SIG-M5 (cell line): ENCODE measurements around the gene TMEM167A.
A peak's percentile ranks its signal among the peaks of the same experiment; 100 is the strongest.

Experiments
- DNase-seq: peaks from one replicate; lab custom pipeline; 2025; lab: John Stamatoyannopoulos, UW

Gene TMEM167A

GRCh38 chr5:83035373-83036100 lies 41.7 kb downstream of the TMEM167A start:
- no peak for DNase-seq

- no peak for DNase-seq
Observed at GRCh38 chr5:83034528-83035207, 42.5 kb downstream of the TMEM167A start.

- no peak for DNase-seq
Observed at GRCh38 chr5:83034036-83034435, 43.2 kb downstream of the TMEM167A start.

- no peak for DNase-seq
Observed at GRCh38 chr5:83031381-83031780, 45.8 kb downstream of the TMEM167A start.

GRCh38 chr5:83029912-83030311 lies 47.3 kb downstream of the TMEM167A start:
- no peak for DNase-seq

- peak; percentile 15 for DNase-seq
Observed at GRCh38 chr5:83026930-83027687, 50.1 kb downstream of the TMEM167A start.

GRCh38 chr5:83026516-83026915 lies 50.7 kb downstream of the TMEM167A start:
- DNase-seq = no peak

- DNase-seq = no peak
Observed at GRCh38 chr5:83025690-83026478, 51.3 kb downstream of the TMEM167A start.

GRCh38 chr5:83022334-83022733 lies 54.9 kb downstream of the TMEM167A start:
- no peak for DNase-seq

GRCh38 chr5:83015676-83016075 lies 61.5 kb downstream of the TMEM167A start:
- no peak for DNase-seq

- peak; percentile 82 for DNase-seq
Observed at GRCh38 chr5:83011985-83012384, 65.2 kb downstream of the TMEM167A start.

GRCh38 chr5:83009408-83009807 lies 67.8 kb downstream of the TMEM167A start:
- no peak for DNase-seq

GRCh38 chr5:83007755-83008154 lies 69.4 kb downstream of the TMEM167A start:
- no peak for DNase-seq

- DNase-seq = no peak
Observed at GRCh38 chr5:83006683-83007283, 70.4 kb downstream of the TMEM167A start.

GRCh38 chr5:83003791-83004190 lies 73.4 kb downstream of the TMEM167A start:
- no peak for DNase-seq
